Adipocyte (in vitro differentiated cells): ENCODE data around the gene C17orf58.
A peak's percentile ranks its signal among the peaks of the same experiment; 100 is the strongest.
"Not testable (repeated sequence)": the region's sequence is repeated elsewhere in the genome, so short reads cannot be mapped to it uniquely, and the experiment has no call there.

ENCODE experiments used
- DNase-seq: peaks from one replicate; pipeline ENCODE4 v3.0.0-alpha.2; 2015; ENCODE audit warnings: low read depth
- H3K27me3 ChIP-seq: replicated peaks from 2 replicates; pipeline ENCODE4 v1.7.0; 2013; ENCODE audit warnings: mild to moderate bottlenecking, low read length, moderate library complexity; ENCODE audit not compliant: control insufficient read depth, insufficient read depth
- H3K36me3 ChIP-seq: 2 replicates; pipeline ENCODE4 v1.7.0; 2013; ENCODE audit warnings: low read length, mild to moderate bottlenecking, moderate library complexity; ENCODE audit not compliant: control insufficient read depth, insufficient read depth, severe bottlenecking
- H3K4me1 ChIP-seq: 2 replicates; pipeline ENCODE4 v1.7.0; 2013; ENCODE audit warnings: mild to moderate bottlenecking, low read length, moderate library complexity; ENCODE audit not compliant: control insufficient read depth, insufficient read depth
- H3K4me3 ChIP-seq: 2 replicates; pipeline ENCODE4 v1.7.0; 2013; ENCODE audit warnings: mild to moderate bottlenecking, low read length, moderate library complexity
- H3K9ac ChIP-seq: 2 replicates; pipeline ENCODE4 v1.7.0; 2013; ENCODE audit warnings: mild to moderate bottlenecking, low read length, moderate library complexity
- H3K9me3 ChIP-seq: 2 replicates; pipeline ENCODE4 v1.7.0; 2013; ENCODE audit warnings: mild to moderate bottlenecking, low read length, moderate library complexity; ENCODE audit not compliant: control insufficient read depth

Gene C17orf58

GRCh38 chr17:68020409-68020756 lies 24.1 kb upstream of the C17orf58 start:
- Histone ChIP-seq H3K4me3 (peak overlapping the region; percentile 81), H3K27me3 (no peaks in the 10 kb centered on the region)
- DNase-seq: no peak

GRCh38 chr17:68019675-68020408 lies 23.6 kb upstream of the C17orf58 start:
- H3K36me3 ChIP-seq: no peaks in the 10 kb centered on the region
- H3K4me3 ChIP-seq: peak overlapping the region; percentile 81
- peaks cover 18% of the 10 kb centered on the region for H3K4me1 ChIP-seq
- peak; percentile 95 for DNase-seq
- H3K9ac ChIP-seq: peak overlapping the region; percentile 78
- H3K9me3 ChIP-seq: no peaks in the 10 kb centered on the region
- H3K27me3 ChIP-seq: no peaks in the 10 kb centered on the region

More at GRCh38 chr17:68020409-68020756, 24.1 kb upstream of the C17orf58 start:
- Histone ChIP-seq H3K9me3 (no peaks in the 10 kb centered on the region), H3K36me3 (no peaks in the 10 kb centered on the region), H3K9ac (peak overlapping the region; percentile 78), H3K4me1 (peaks cover 18% of the 10 kb centered on the region)

- peaks cover 18% of the 10 kb centered on the region for H3K4me1 ChIP-seq
- H3K4me3 ChIP-seq: peak overlapping the region; percentile 47
- DNase-seq: no peak
- no peaks in the 10 kb centered on the region for H3K36me3 ChIP-seq
- no peaks in the 10 kb centered on the region for H3K9me3 ChIP-seq
- H3K27me3 ChIP-seq: no peaks in the 10 kb centered on the region
- H3K9ac ChIP-seq: no peak overlapping the region
Observed at GRCh38 chr17:68019336-68019674, 23.0 kb upstream of the C17orf58 start.

GRCh38 chr17:68018493-68018892 lies 22.2 kb upstream of the C17orf58 start:
- H3K4me1 ChIP-seq: peaks cover 18% of the 10 kb centered on the region

GRCh38 chr17:68016838-68017237 lies 20.6 kb upstream of the C17orf58 start:
- H3K27me3 ChIP-seq: no peaks in the 10 kb centered on the region
- no peak overlapping the region for H3K4me3 ChIP-seq
- no peaks in the 10 kb centered on the region for H3K9me3 ChIP-seq
- DNase-seq: no peak
- peaks cover 18% of the 10 kb centered on the region for H3K4me1 ChIP-seq
- H3K9ac ChIP-seq: no peak overlapping the region
- no peaks in the 10 kb centered on the region for H3K36me3 ChIP-seq

More at GRCh38 chr17:68018493-68018892, 22.2 kb upstream of the C17orf58 start:
- H3K9ac ChIP-seq, H3K27me3 ChIP-seq, DNase-seq, H3K9me3 ChIP-seq, H3K36me3 ChIP-seq, H3K4me3 ChIP-seq: not testable (repeated sequence)

GRCh38 chr17:68015081-68015723 lies 18.9 kb upstream of the C17orf58 start:
- no peak for DNase-seq
- Histone ChIP-seq H3K36me3 (no peaks in the 10 kb centered on the region), H3K9me3 (no peaks in the 10 kb centered on the region), H3K4me3 (no peak overlapping the region), H3K9ac (no peak overlapping the region), H3K27me3 (no peaks in the 10 kb centered on the region), H3K4me1 (peaks cover 14% of the 10 kb centered on the region)

GRCh38 chr17:68013385-68013784 lies 17.1 kb upstream of the C17orf58 start:
- no peak for DNase-seq
- no peak overlapping the region for H3K9ac ChIP-seq
- H3K4me1 ChIP-seq: peaks cover 10% of the 10 kb centered on the region
- no peak overlapping the region for H3K4me3 ChIP-seq
- no peaks in the 10 kb centered on the region for H3K9me3 ChIP-seq
- no peaks in the 10 kb centered on the region for H3K27me3 ChIP-seq
- no peaks in the 10 kb centered on the region for H3K36me3 ChIP-seq

GRCh38 chr17:68011199-68011665 lies 15.0 kb upstream of the C17orf58 start:
- DNase-seq: peak; percentile 48
- Histone ChIP-seq H3K4me1 (peaks cover 6% of the 10 kb centered on the region), H3K4me3 (no peak overlapping the region), H3K9ac (no peak overlapping the region), H3K9me3 (no peaks in the 10 kb centered on the region), H3K27me3 (no peaks in the 10 kb centered on the region), H3K36me3 (no peaks in the 10 kb centered on the region)

- no peak overlapping the region for H3K4me3 ChIP-seq
- H3K4me1 ChIP-seq: peaks cover 3% of the 10 kb centered on the region
- no peaks in the 10 kb centered on the region for H3K27me3 ChIP-seq
- DNase-seq: no peak
- no peaks in the 10 kb centered on the region for H3K36me3 ChIP-seq
- no peaks in the 10 kb centered on the region for H3K9me3 ChIP-seq
- no peak overlapping the region for H3K9ac ChIP-seq
Observed at GRCh38 chr17:68006797-68007196, 10.5 kb upstream of the C17orf58 start.

- H3K27me3 ChIP-seq: no peaks in the 10 kb centered on the region
- H3K36me3 ChIP-seq: no peaks in the 10 kb centered on the region
- no peak for DNase-seq
- no peak overlapping the region for H3K9ac ChIP-seq
- H3K4me1 ChIP-seq: peaks cover 3% of the 10 kb centered on the region
- H3K9me3 ChIP-seq: no peaks in the 10 kb centered on the region
- no peak overlapping the region for H3K4me3 ChIP-seq
Observed at GRCh38 chr17:68004201-68004600, 7.9 kb upstream of the C17orf58 start.

- Histone ChIP-seq H3K4me1 (peaks cover 16% of the 10 kb centered on the region), H3K9ac (no peak overlapping the region), H3K9me3 (no peaks in the 10 kb centered on the region), H3K36me3 (no peaks in the 10 kb centered on the region), H3K4me3 (no peak overlapping the region), H3K27me3 (no peaks in the 10 kb centered on the region)
- peak; percentile 35 for DNase-seq
Observed at GRCh38 chr17:67999291-67999911, 3.1 kb upstream of the C17orf58 start.
